Thyroid gland (tissue), 4 donors: ENCODE data around the gene PRXL2B.

Experiments used
- CTCF ChIP-seq, 6 experiments: fragments of 200-600 bp in 3 of 6; fragments of 450-650 bp in 3 of 6; sonication (generic) in 3 of 6; IDR thresholded peaks; one replicate each; pipeline ENCODE4 v1.5.1; 2016 to 2019; ENCODE audit warnings: antibody characterized with exemption in 6 of 6, mild to moderate bottlenecking in 2 of 6, inconsistent platforms in 1 of 6, moderate library complexity in 1 of 6
- POLR2A ChIP-seq, 2 donors: fragments of 450-650 bp; IDR thresholded peaks; one replicate each; pipeline ENCODE4 v1.6.1; 2017; ENCODE audit warnings: antibody characterized with exemption in 2 of 2, mild to moderate bottlenecking in 2 of 2, moderate library complexity in 1 of 2

DNA sequence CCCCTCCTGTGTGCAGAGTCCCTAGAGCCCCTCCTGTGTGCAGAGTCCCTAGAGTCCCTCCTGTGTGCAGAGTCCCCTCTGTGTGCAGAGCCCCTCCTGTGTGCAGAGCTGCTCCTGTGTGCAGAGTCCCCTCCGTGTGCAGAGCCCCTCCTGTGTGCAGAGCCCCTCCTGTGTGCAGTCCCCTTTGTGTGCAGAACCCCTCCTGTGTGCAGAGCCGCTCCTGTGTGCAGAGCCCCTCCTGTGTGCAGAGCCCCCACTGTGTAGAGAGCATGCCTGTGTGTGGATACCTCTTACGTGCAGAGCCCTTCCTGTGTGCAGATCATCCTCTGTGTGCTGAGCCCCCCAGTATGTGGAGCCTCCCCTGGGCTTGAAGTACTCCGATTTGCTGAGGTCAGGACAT is 48.2 kb upstream of the PRXL2B start:
- TF ChIP-seq CTCF (IDR thresholded peaks at IDR 0.05) (no peak), POLR2A (IDR thresholded peaks at IDR 0.05) (no peak)
